ENCODE measurements around the gene CARTPT. TPM values are rescaled to one million over a fixed set of nuclear protein-coding genes. Genes with fewer than 3 reads are reported as not detected.

The CARTPT gene
- total and polyA plus RNA-seq, 2 of the 8 experiments (the other 6 are each of a cell fraction or from before 2014, with no cell fraction given) = not detected

DNA sequence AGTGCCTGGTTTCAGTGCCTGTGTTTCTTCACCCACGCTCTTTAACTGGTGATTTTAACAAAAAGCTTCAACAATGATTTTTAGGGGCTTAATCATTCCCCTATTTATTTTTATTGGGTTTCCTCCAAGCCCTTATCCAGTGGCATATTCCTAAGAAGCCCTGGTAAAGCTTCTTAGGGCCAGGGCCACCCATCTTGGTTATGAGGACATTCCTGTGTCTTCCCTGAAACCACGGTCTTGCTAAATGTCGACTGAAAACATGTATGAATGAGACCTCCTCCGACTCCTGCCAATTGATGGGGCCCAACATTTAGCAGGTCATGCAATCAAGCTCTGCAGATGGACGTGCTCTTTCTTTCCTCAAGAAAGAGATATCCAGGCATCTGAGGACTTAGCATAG, 13.7 kb upstream of the CARTPT start:
- H3K4ac ChIP-seq (replicated peaks; ENCODE audit: insufficient read length, low read depth, low read length) = no peak overlapping the region
- CTCF ChIA-PET (ENCODE audit: partially characterized antibody) = interaction anchor here (1.2 to 6.8 kb wide), 4 partner anchors 9 to 231 kb away, joined by 3 to 58 read pairs (median 4); no protein-coding TSS in a partner anchor
- no peaks in the 10 kb centered on the region for H3K79me1 ChIP-seq (ENCODE audit: low read depth, low read length)
- FAIRE-seq (no peak), DNase-seq (ENCODE audit: low read depth in 1 of 2, low spot score in 2 of 2) (no peak)
- H4K91ac ChIP-seq (replicated peaks; ENCODE audit: insufficient read length, low read length) = no peak overlapping the region
- no peak overlapping the region for H2AK5ac ChIP-seq (ENCODE audit: low read depth, low read length)
- H3K23ac ChIP-seq (ENCODE audit: insufficient read length) = no peak overlapping the region
- TF ChIP-seq TCF12 (IDR thresholded peaks at IDR 0.05; ENCODE audit: low read depth, low read length) (no peak), HDAC2 (IDR thresholded peaks at IDR 0.05; ENCODE audit: borderline replicate concordance in 1 of 2, low read depth in 2 of 2, low read length in 2 of 2) (no peak), RXRA (IDR thresholded peaks at IDR 0.05; ENCODE audit: insufficient read depth, low read depth, low read length) (no peak)
- H2BK20ac ChIP-seq (ENCODE audit: low read length) = no peak overlapping the region
- no peak overlapping the region for H3K4me2 ChIP-seq (ENCODE audit: insufficient read depth in 1 of 2, low read depth in 2 of 2, low read length in 2 of 2)
- no peak overlapping the region for H3K14ac ChIP-seq (ENCODE audit: insufficient read length)
- H3K18ac ChIP-seq (ENCODE audit: extremely low read depth, low read length) = no peak overlapping the region
- WGBS, 2 experiments (ENCODE audit: extremely low coverage in 1 of 2, insufficient coverage in 1 of 2, insufficient read length in 1 of 2, insufficient replicate concordance in 2 of 2, low coverage in 1 of 2, low lambda C conversion rate in 2 of 2, missing lambda C conversion rate in 1 of 2) = 84% methylated on average over 5 of the region's 5 CpGs; no CpG with 5 or more reads in 1 of the 2 experiments
- no peak overlapping the region for H3K9ac ChIP-seq (replicated peaks in 1 of 4; ENCODE audit: extremely low read depth in 1 of 4, low read depth in 3 of 4, low read length in 3 of 4)
- no peaks in the 10 kb centered on the region for H3K9me3 ChIP-seq (ENCODE audit: insufficient read depth in 2 of 2, low read depth in 1 of 2, low read length in 1 of 2)
- H2BK120ac ChIP-seq (replicated peaks; ENCODE audit: low read depth, low read length) = no peak overlapping the region
- no peak overlapping the region for H4K8ac ChIP-seq (ENCODE audit: extremely low read depth, insufficient read depth, low read length)
- H3K27ac ChIP-seq (ENCODE audit: low read depth, low read length) = no peak overlapping the region
- no peaks in the 10 kb centered on the region for H3K27me3 ChIP-seq (replicated peaks in 1 of 4; ENCODE audit: control insufficient read depth in 3 of 4, extremely low read depth in 1 of 4, insufficient read depth in 3 of 4, low read length in 3 of 4)
- H4K5ac ChIP-seq (ENCODE audit: insufficient read length, low read depth, low read length) = no peak overlapping the region
- H2BK15ac ChIP-seq (ENCODE audit: low read length) = no peak overlapping the region
- H3K4me1 ChIP-seq (replicated peaks in 1 of 4; ENCODE audit: control insufficient read depth in 3 of 4, insufficient read depth in 4 of 4, low read length in 3 of 4) = peaks cover 0 to 3% (median under 1%) of the 10 kb centered on the region in 4 experiments; a peak in 2 of 7 replicates
- H2AFZ ChIP-seq (ENCODE audit: low read length) = no peak overlapping the region
- H3K4me3 ChIP-seq (ENCODE audit: extremely low read depth in 1 of 4, insufficient read depth in 2 of 4, low read depth in 3 of 4, low read length in 4 of 4) = no peak overlapping the region
- H3K23me2 ChIP-seq (ENCODE audit: low read depth, low read length) = peaks cover 2% of the 10 kb centered on the region; the same call in 1 of the 2 replicates
- POLR2A ChIA-PET (ENCODE audit: partially characterized antibody) = interaction anchor here (1.0 kb wide), 1 partner anchor 22 kb away, joined by 3 read pairs; no protein-coding TSS in a partner anchor
- no peaks in the 10 kb centered on the region for H3K36me3 ChIP-seq (ENCODE audit: control insufficient read depth in 2 of 4, insufficient read depth in 4 of 4, low read length in 3 of 4)
- no peak overlapping the region for H2BK12ac ChIP-seq (ENCODE audit: low read depth, low read length)
- no peak overlapping the region for H2BK5ac ChIP-seq (ENCODE audit: low read depth, low read length)
- H4K20me1 ChIP-seq (replicated peaks in 1 of 2; ENCODE audit: control insufficient read depth in 1 of 2, insufficient read depth in 2 of 2, low read length in 2 of 2) = no peaks in the 10 kb centered on the region
- no peaks in the 10 kb centered on the region for H3K79me2 ChIP-seq (ENCODE audit: control insufficient read depth in 1 of 2, insufficient read depth in 2 of 2, low read length in 2 of 2)
- H3K56ac ChIP-seq (replicated peaks; ENCODE audit: insufficient read length, low read depth, low read length) = no peak overlapping the region

Measured in H1 (cell line).